DMS53 treated with DMSO at 0.1 percent for 48 hours (cell line): ENCODE measurements around the gene SAMD14.

Source experiments
- DNase-seq: peaks from one replicate; lab custom pipeline; 2025; ENCODE audit not compliant: unreplicated experiment; lab: John Stamatoyannopoulos, UW

Gene SAMD14

GRCh38 chr17:50148226-50149090 is 18.5 kb upstream of the SAMD14 start:
- no peak for DNase-seq

GRCh38 chr17:50147841-50148225 is 17.9 kb upstream of the SAMD14 start:
- DNase-seq, result no peak

- no peak for DNase-seq
Observed at GRCh38 chr17:50146927-50147665, 17.1 kb upstream of the SAMD14 start.

- no peak for DNase-seq
Observed at GRCh38 chr17:50146230-50146926, 16.4 kb upstream of the SAMD14 start.

DNA sequence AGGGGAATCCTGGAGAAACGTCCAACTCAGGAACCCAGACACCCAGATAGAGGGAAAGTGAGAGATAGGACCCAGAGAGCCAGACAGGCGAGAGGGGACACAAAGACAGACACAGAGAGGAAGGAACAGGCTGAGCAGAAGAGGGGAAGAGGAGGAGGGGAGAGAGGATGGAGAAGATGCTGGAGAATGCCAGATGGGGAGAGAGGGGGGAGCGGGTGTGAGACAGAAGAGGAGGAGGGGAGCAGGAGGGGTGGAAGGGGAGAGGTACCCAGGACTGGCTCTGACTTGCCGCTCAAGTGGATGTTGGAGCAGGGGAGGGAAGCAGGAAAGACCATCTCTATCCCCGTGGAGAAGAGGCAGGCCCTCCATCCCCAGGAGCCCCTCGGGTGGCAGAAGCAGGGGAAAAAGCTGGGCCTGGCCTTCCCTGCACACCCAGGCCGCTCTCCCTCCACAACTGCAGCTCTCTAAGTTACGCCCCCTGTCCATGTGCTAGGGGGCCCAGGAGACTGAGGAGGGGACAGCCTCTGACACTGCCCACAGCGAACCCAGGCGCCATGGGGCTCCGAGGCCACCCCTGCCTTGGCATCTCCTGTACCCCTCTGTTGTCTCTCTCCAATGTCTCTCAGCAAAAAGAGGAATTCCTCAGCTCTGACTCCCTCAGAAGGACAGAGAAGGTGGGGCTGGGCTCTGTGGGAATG is 15.7 kb upstream of the SAMD14 start:
- no peak for DNase-seq

- no peak for DNase-seq
Observed at GRCh38 chr17:50144845-50145531, 15.0 kb upstream of the SAMD14 start.

DNA sequence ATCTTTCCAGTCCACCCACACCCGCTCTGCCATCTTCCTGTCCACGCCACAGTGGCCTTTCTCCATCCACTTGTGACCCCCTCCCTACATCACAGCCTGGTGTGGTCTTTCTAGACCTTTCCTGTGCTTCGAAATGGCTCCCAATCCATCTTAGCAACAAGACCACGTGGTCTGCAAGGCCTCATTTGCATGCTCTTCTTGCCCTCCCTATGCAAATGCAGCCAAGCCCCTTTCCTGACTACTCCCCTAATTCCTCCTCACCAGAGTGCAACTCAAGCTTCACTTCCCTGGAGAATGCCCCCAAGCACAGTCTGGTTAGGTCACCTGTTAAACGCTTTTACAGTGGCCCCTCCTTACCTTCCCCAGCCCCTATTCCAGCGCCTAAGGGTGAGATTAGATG is 14.4 kb upstream of the SAMD14 start:
- no peak for DNase-seq

DNA sequence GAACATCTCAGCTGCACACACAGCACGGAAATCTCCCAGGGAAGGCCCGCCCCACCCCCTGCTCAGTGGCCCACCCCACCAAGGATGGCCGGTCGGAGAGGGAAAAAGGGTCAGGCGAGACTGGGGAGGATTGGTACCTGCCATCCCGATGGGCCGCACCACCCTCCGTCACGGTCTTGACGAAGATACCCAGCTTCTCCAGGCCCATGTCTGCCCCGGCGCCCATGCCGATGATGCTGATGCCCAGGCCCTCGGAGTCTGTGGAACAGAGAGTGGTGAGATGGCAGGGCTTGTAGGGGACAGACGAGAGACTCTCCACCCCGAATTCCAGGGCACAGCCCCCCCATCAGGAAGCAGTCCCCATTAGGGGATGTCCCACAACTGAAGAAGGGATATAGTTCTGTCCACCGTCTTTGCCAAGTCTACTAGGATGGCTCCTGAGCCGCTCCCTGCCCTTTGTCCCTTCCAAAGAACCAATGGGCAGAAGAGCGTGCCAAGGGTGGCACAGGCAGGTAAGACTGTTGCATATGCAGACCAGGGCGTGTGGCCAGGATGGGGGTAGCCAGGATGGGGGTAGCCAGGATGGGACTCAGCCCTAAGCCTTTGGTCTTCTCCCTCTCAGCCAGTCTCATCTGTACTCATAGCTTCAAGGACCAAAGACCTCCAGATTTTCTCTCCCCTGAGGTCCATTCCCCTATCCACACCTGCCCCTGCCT is 13.7 kb upstream of the SAMD14 start:
- no peak for DNase-seq

GRCh38 chr17:50141745-50142110 is 11.8 kb upstream of the SAMD14 start:
- no peak for DNase-seq

- DNase-seq, result no peak
Observed at GRCh38 chr17:50141026-50141744, 11.2 kb upstream of the SAMD14 start.

- peak; percentile 62 for DNase-seq
Observed at GRCh38 chr17:50139950-50140885, 10.3 kb upstream of the SAMD14 start.

GRCh38 chr17:50139185-50139783 is 9.3 kb upstream of the SAMD14 start:
- DNase-seq, result no peak

GRCh38 chr17:50137042-50137441 is 7.1 kb upstream of the SAMD14 start:
- DNase-seq, result no peak

GRCh38 chr17:50136096-50136687 is 6.2 kb upstream of the SAMD14 start:
- no peak for DNase-seq

GRCh38 chr17:50135316-50136095 is 5.5 kb upstream of the SAMD14 start:
- no peak for DNase-seq

DNA sequence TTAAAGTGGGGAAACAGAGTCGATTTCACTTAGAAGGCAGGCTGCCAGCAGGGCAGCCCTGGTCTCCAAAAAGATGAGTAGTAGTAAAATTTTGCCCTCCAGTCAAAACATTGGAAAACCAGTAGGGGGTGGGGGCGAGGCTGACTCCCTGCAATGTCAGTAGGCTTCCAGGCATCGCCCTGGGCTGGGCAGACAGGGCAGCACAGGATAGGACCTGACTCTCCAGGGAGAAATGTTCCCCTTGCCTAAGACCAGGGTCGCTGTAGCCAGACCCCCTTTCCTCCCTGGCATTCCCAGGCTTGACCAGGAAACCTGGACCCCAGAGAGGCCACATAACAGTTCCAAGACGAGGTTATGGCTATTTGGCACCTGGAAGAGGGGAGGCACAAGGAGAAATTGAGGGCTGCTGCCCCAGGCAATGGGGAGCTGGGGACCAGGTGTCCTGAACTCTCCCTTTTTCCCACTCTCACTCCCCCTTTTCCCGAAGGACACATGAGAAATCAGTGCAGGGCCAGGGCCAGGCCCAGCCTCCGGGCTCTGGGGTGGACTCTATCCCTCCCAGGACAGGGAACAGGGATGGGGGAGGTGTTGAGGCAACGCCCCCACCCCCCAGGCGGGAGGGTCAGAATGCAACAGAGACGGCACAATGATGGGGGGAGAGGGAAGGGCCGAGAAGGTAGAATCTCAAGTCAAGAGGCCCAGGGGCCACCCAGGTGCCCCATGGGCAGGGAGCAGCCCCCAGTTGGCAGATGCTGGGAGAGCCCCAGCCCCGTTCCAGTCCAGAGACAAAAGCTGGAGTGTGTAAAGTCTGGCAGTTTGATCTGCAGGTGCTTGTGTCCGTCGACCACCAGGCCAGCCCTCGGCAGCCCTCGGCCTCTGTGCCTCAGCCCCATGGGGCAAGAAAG is 4.5 kb upstream of the SAMD14 start:
- DNase-seq, result no peak
